Stimulated activated CD4-positive, alpha-beta T cell treated with anti-CD3 and anti-CD28 coated beads, Interleukin-15, amount 100 ng/mL, for 24 hours (primary cell): ENCODE measurements around the gene PCDHGB6.

Source experiments
- DNase-seq: peaks from one replicate; pipeline ENCODE4 v3.0.0-alpha.2; 2020

PCDHGB6 gene

GRCh38 chr5:141407790-141408505, at the start of gene PCDHGB6:
PCDHGB6 (plus strand) TSS chr5:141408021; CDS start chr5:141408203, 182 bp downstream.
- peak; percentile 64 for DNase-seq

DNA sequence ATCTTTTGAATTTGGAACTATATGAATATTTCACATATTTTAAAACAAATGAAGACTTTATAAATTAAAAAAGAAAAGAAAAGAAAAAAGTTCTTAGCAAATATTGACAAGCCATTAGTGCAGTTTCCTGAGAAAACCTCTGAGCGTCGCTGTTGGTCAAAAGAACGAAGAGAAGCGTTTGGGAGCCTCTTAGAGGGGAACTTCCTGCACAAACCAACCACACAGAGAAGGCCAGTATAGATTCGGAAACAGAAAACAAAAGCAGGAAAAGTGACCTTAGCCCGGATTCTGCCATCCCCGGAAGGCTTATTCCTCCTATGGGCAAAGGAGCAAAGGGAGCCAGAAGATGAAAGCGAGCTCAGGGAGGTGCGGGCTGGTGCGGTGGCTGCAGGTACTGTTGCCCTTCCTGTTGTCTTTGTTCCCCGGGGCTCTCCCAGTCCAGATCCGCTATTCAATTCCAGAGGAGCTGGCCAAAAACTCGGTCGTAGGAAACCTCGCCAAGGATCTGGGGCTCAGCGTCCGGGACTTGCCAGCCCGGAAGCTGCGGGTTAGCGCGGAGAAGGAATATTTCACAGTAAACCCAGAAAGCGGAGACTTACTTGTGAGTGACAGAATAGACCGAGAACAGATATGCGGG, 47.9 kb upstream of the PCDHGB6 start, which contains the start of gene PCDHGB2:
TSS of gene PCDHGB2 (plus strand) at position 205 of the 637 bp plus-strand sequence. CDS start at position 347, 142 bp downstream.
- no peak for DNase-seq

- DNase-seq: no peak
These were observed 47.1 kb upstream of the PCDHGB6 start for GRCh38 chr5:141360685-141361084.

DNA sequence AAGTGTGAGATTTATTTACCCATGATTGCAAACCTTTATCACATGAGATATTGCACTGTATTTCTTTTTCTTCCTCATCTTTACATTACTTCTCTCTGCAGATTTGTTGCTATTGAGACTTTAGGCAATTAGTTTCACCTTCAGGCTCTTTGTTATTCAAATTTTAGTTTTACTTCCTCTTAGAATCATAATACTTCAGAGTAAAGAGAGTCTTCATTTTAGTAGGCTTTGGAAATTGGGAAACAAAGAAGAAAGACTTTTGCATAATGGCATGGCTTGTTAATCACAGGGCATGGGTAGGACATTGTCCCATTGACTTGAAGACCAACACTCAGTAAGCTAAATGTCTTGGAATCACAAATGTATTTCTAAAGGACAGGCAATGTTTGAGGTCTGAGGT, 45.1 kb upstream of the PCDHGB6 start:
- no peak for DNase-seq

DNA sequence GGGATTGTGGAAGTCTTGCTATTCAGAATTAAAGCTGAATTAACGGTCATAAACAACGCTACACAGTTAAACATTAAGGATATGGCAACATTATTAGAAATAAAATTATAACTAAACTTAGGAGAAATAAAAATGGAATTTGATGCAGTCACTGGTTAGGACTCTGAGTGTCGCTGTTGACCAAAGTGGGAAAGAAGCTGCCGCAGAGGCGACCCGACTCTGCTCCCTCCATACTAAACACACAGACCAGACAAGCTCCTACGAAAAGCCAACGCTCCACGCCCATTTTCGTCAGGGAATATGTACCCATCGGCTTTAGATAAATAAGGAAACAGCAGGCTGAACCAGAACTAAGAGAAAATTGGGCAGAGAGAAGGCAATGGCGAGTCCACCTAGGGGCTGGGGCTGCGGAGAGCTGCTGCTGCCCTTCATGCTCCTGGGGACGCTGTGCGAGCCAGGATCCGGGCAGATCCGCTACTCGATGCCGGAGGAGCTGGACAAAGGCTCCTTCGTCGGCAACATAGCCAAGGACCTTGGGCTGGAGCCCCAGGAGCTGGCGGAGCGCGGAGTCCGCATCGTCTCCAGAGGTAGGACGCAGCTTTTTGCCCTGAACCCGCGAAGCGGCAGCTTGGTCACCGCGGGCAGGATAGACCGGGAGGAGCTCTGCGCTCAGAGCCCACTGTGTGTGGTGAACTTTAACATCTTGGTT, 43.7 kb upstream of the PCDHGB6 start, which contains the start of gene PCDHGA5:
TSS of gene PCDHGA5 (plus strand) at position 211 of the 709 bp plus-strand sequence. CDS start at position 380, 169 bp downstream.
- DNase-seq: no peak

GRCh38 chr5:141366016-141366896, 41.6 kb upstream of the PCDHGB6 start:
- DNase-seq: no peak

- DNase-seq: peak; percentile 40
These were observed 37.6 kb upstream of the PCDHGB6 start, which contains the start of gene PCDHGB3 for GRCh38 chr5:141369994-141370848. PCDHGB3 (plus strand) TSS chr5:141370242; CDS start chr5:141370395, 153 bp downstream.

DNA sequence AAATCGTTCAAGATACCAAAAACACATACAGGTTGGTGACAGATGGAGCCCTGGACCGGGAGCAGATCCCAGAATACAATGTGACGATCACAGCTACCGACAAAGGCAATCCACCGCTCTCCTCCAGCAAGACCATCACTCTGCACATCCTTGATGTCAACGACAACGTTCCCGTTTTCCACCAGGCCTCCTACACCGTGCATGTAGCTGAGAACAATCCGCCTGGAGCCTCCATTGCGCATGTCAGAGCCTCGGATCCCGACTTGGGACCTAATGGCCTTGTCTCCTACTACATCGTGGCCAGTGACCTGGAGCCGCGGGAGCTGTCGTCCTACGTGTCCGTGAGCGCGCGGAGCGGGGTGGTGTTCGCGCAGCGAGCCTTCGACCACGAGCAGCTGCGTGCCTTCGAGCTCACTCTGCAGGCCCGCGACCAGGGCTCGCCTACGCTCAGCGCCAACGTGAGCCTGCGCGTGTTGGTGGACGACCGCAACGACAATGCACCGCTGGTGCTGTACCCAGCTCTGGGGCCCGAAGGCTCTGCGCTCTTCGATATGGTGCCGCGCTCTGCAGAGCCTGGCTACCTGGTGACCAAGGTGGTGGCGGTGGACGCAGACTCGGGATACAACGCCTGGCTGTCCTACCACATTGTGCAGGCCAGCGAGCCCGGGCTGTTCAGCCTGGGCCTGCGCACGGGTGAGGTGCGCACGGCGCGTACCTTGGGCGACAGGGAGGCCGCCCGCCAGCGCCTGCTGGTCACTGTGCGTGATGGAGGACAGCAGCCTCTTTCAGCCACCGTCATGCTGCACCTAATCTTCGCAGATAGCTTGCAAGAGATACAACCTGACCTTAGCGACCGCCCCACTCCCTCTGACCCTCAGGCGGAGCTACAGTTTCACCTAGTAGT, 36.0 kb upstream of the PCDHGB6 start:
- no peak for DNase-seq

DNA sequence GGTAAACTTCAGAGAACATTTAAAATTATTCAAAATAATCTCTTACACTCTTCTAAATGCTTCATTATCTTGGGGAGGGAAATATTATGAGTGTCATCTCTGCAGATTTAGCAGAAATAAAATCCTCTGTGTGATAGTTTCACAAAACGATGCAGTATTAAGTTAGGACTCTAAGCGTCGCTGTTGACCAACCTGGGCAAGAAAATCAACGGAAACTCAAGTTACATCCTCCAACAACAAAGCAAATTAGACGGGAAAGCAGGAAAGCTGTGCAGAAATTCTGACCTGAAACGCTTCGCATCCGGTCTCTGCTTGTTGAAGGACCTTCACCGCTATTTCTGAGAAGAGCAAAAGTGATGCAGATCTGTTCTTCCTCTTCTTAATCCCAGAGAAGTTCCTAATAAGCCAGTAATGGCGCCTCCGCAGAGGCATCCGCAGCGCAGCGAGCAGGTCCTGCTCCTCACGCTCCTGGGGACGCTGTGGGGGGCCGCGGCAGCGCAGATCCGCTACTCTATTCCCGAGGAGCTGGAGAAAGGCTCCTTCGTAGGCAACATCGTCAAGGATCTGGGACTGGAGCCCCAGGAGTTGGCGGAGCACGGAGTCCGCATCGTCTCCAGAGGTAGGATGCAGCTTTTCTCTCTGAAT, 34.0 kb upstream of the PCDHGB6 start, which contains the start of gene PCDHGA6:
TSS of gene PCDHGA6 (plus strand) at position 219 of the 645 bp plus-strand sequence. CDS start at position 412, 193 bp downstream.
- DNase-seq: no peak

DNA sequence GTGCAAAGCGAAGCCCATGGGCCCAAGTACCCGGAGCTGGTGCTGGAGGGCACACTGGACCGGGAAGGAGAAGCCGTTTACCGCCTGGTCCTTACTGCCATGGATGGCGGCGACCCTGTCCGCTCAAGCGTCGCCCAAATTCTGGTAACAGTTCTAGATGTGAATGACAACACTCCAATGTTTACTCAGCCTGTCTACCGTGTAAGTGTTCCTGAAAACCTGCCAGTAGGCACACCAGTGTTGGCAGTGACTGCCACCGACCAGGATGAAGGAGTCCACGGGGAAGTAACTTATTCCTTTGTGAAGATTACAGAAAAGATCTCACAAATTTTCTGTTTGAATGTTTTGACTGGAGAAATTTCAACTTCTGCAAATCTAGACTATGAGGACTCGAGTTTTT, 33.2 kb upstream of the PCDHGB6 start:
- DNase-seq: no peak

DNA sequence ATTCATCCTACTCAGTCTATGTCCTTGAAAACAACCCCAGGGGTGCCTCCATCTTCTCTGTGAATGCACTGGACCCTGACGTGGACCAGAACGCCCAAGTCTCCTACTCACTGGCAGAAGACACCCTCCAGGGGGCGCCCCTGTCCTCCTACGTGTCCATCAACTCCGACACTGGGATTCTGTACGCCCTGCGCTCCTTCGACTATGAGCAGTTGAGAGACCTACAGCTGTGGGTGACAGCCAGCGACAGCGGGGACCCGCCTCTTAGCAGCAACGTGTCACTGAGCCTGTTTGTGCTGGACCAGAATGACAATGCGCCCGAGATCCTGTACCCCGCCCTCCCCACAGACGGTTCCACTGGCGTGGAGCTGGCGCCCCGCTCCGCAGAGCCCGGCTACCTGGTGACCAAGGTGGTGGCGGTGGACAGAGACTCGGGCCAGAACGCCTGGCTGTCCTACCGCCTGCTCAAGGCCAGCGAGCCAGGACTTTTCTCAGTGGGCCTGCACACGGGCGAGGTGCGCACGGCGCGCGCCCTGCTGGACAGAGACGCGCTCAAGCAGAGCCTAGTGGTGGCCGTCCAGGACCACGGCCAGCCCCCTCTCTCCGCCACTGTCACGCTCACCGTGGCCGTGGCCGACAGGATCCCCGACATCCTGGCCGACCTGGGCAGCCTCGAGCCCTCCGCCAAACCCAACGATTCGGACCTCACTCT, 32.2 kb upstream of the PCDHGB6 start:
- DNase-seq: peak; percentile 26

DNA sequence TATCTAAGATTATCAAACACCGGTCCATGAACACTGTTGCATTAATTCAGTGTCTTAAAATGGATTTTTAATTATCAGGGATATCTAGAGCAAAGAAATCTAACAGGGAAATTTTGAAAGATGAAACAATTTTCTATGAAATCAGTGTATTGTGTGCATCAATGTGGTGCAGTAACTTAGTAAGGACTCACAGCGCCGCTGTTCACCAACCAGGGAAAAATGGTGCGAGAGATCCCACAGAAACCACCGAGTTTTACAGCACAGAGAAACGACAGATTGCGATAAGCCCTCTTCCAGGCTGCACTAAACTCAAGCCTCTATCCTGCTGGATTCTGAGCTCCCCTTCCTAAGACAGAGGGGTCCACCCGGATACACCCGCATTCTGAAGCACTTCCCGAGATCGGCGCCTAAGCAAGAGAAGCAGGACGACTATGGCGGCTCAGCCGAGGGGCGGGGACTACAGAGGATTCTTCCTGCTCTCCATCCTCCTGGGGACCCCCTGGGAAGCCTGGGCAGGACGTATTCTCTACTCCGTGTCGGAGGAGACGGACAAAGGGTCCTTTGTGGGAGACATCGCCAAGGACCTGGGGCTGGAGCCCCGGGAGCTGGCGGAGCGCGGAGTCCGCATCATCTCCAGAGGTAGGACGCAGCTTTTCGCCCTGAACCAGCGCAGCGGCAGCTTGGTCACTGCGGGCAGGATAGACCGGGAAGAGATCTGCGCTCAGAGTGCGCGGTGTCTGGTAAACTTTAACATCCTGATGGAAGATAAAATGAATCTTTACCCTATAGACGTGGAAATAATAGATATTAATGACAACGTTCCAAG, 25.1 kb upstream of the PCDHGB6 start, which contains the start of gene PCDHGA7:
TSS of gene PCDHGA7 (plus strand) at position 274 of the 826 bp plus-strand sequence. CDS start at position 432, 158 bp downstream.
- DNase-seq: no peak

- DNase-seq: no peak
These were observed 24.5 kb upstream of the PCDHGB6 start for GRCh38 chr5:141383345-141383744.

- DNase-seq: no peak
These were observed 23.2 kb upstream of the PCDHGB6 start for GRCh38 chr5:141384471-141385267.

- DNase-seq: peak; percentile 44
These were observed 20.1 kb upstream of the PCDHGB6 start, which contains the start of gene PCDHGB4 for GRCh38 chr5:141387557-141388311. PCDHGB4 (plus strand) TSS chr5:141387698; CDS start chr5:141387885, 187 bp downstream.

DNA sequence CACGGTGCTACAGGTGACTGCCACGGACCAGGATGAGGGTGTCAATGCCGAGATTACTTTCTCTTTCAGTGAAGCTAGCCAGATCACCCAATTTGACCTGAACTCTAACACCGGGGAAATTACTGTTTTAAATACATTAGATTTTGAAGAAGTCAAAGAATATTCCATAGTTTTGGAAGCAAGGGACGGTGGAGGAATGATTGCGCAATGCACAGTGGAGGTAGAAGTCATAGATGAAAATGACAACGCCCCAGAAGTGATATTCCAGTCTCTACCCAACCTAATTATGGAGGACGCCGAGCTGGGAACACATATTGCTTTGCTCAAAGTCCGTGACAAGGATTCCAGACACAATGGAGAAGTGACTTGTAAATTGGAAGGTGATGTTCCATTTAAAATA, 19.2 kb upstream of the PCDHGB6 start:
- no peak for DNase-seq
